ENCODE results near the gene RIC8B. TPM values are rescaled to one million over a fixed set of nuclear protein-coding genes. Genes with fewer than 3 reads are reported as not detected.
A peak's percentile ranks its signal among the peaks of the same experiment; 100 is the strongest.

RIC8B gene
- total and polyA plus RNA-seq, 7 experiments from 2014 or later = 8.0 to 21.1 (median 13.4) TPM

DNA sequence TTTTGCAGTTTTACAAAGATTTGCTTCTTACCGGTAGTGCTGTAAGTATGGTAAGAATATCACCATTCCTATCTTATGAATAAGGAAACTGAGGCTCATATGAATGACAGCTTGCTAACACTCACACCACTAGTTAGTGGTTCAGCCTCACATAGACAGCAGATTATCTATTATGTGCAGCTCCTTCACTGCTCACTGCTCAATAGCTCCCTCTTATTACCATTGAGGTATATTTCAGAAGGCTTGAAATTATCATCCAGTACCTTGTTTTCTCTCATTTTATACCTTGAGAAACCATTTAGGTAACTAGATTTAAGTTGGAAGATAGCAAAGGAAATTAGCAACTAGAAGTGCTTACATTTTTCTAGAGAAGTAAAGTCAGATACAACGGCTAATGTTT is 15.5 kb downstream of the RIC8B start:
- Histone ChIP-seq H3K27ac (ENCODE audit: low read depth, low read length) (no peak overlapping the region), H3K36me3 (ENCODE audit: control insufficient read depth in 2 of 3, insufficient read depth in 3 of 3, low read length in 3 of 3) (peaks cover 0 to 10% (median 0%) of the 10 kb centered on the region in 3 experiments), H3K4me1 (ENCODE audit: control insufficient read depth in 2 of 2, insufficient read depth in 2 of 2, low read length in 2 of 2) (no peaks in the 10 kb centered on the region), H3K9me3 (ENCODE audit: control insufficient read depth in 2 of 3, low read length in 3 of 3) (no peaks in the 10 kb centered on the region), H3K27me3 (ENCODE audit: control insufficient read depth in 2 of 2, insufficient read depth in 2 of 2, low read length in 2 of 2) (no peaks in the 10 kb centered on the region), H3K4me3 (ENCODE audit: low read length) (no peak overlapping the region)
- H3K9me3 Mint-ChIP-seq = peaks cover 0 to 2% (median 0%) of the 10 kb centered on the region in 11 donors
- ATAC-seq (no peak), DNase-seq (no peak)
- intact Hi-C loops (cut with micrococcal nuclease) = no loop called here
- H3K27ac Mint-ChIP-seq = no peak overlapping the region
- no peak overlapping the region for H3K4me3 Mint-ChIP-seq
- ChIA-PET POLR2A (interaction anchor here (1.1 kb wide), 1 partner anchor 53 kb away, joined by 3 read pairs; no protein-coding TSS in a partner anchor), CTCF (interaction anchor here (0.8 kb wide), 1 partner anchor 53 kb away, joined by 3 read pairs; no protein-coding TSS in a partner anchor)
- peaks cover 0 to 13% (median 5%) of the 10 kb centered on the region in 7 donors for H3K4me1 Mint-ChIP-seq
- peaks cover 20 to 59% (median 42%) of the 10 kb centered on the region in 5 donors for H3K36me3 Mint-ChIP-seq
- H3K27me3 Mint-ChIP-seq = no peaks in the 10 kb centered on the region

- H3K9me3 ChIP-seq (ENCODE audit: control insufficient read depth in 2 of 3, low read length in 3 of 3) = no peaks in the 10 kb centered on the region
- peaks cover 18 to 56% (median 38%) of the 10 kb centered on the region in 5 donors for H3K36me3 Mint-ChIP-seq
- H3K27ac Mint-ChIP-seq = no peak overlapping the region
- ATAC-seq (no peak), DNase-seq (no peak)
- H3K27me3 Mint-ChIP-seq = no peaks in the 10 kb centered on the region
- H3K4me1 Mint-ChIP-seq = peaks cover 0 to 13% (median 5%) of the 10 kb centered on the region in 7 donors
- no peaks in the 10 kb centered on the region for H3K4me1 ChIP-seq (ENCODE audit: control insufficient read depth in 2 of 2, insufficient read depth in 2 of 2, low read length in 2 of 2)
- H3K9me3 Mint-ChIP-seq = peaks cover 0 to 2% (median 0%) of the 10 kb centered on the region in 11 donors
- H3K36me3 ChIP-seq (ENCODE audit: control insufficient read depth in 2 of 3, insufficient read depth in 3 of 3, low read length in 3 of 3) = peaks cover 0 to 10% (median 0%) of the 10 kb centered on the region in 3 experiments
- no peak overlapping the region for H3K4me3 Mint-ChIP-seq
- intact Hi-C loops (cut with micrococcal nuclease) = no loop called here
- no peak overlapping the region for H3K27ac ChIP-seq (ENCODE audit: low read depth, low read length)
- ChIA-PET CTCF (no interaction called here), POLR2A (no interaction called here)
- H3K4me3 ChIP-seq (ENCODE audit: low read length) = no peak overlapping the region
- H3K27me3 ChIP-seq (ENCODE audit: control insufficient read depth in 2 of 2, insufficient read depth in 2 of 2, low read length in 2 of 2) = no peaks in the 10 kb centered on the region
Observed at GRCh38 chr12:106791531-106791930, 17.0 kb downstream of the RIC8B start.

GRCh38 chr12:106794369-106794768 is 19.9 kb downstream of the RIC8B start:
- POLR2A ChIA-PET = no interaction called here
- Histone ChIP-seq H3K4me3 (ENCODE audit: low read length) (no peak overlapping the region), H3K36me3 (ENCODE audit: control insufficient read depth in 2 of 3, insufficient read depth in 3 of 3, low read length in 3 of 3) (peaks cover 0 to 10% (median 0%) of the 10 kb centered on the region in 3 experiments), H3K27me3 (ENCODE audit: control insufficient read depth in 2 of 2, insufficient read depth in 2 of 2, low read length in 2 of 2) (no peaks in the 10 kb centered on the region), H3K4me1 (ENCODE audit: control insufficient read depth in 2 of 2, insufficient read depth in 2 of 2, low read length in 2 of 2) (no peaks in the 10 kb centered on the region), H3K27ac (ENCODE audit: low read depth, low read length) (no peak overlapping the region), H3K9me3 (ENCODE audit: control insufficient read depth in 2 of 3, low read length in 3 of 3) (no peaks in the 10 kb centered on the region)
- peaks cover 0 to 11% (median 0%) of the 10 kb centered on the region in 7 donors for H3K4me1 Mint-ChIP-seq
- no peak overlapping the region for H3K4me3 Mint-ChIP-seq
- no peaks in the 10 kb centered on the region for H3K9me3 Mint-ChIP-seq
- H3K27me3 Mint-ChIP-seq = no peaks in the 10 kb centered on the region
- DNase-seq (no peak), ATAC-seq (no peak)
- H3K36me3 Mint-ChIP-seq = peaks cover 9 to 56% (median 24%) of the 10 kb centered on the region in 5 donors
- intact Hi-C loops (cut with micrococcal nuclease) = no loop called here
- CTCF ChIA-PET = no interaction called here
- H3K27ac Mint-ChIP-seq = no peak overlapping the region

GRCh38 chr12:106801167-106801708 is 26.8 kb downstream of the RIC8B start:
- POLR2A ChIA-PET = no interaction called here
- H3K4me3 ChIP-seq (ENCODE audit: low read length) = no peak overlapping the region
- H3K36me3 ChIP-seq (ENCODE audit: control insufficient read depth in 2 of 3, insufficient read depth in 3 of 3, low read length in 3 of 3) = no peaks in the 10 kb centered on the region
- Mint-ChIP-seq H3K4me1 (peaks cover 0 to 10% (median 0%) of the 10 kb centered on the region in 7 donors), H3K36me3 (peaks cover 9 to 51% (median 17%) of the 10 kb centered on the region in 5 donors), H3K27ac (no peak overlapping the region), H3K27me3 (no peaks in the 10 kb centered on the region), H3K4me3 (no peak overlapping the region), H3K9me3 (no peaks in the 10 kb centered on the region)
- no peaks in the 10 kb centered on the region for H3K4me1 ChIP-seq (ENCODE audit: control insufficient read depth in 2 of 2, insufficient read depth in 2 of 2, low read length in 2 of 2)
- no peaks in the 10 kb centered on the region for H3K27me3 ChIP-seq (ENCODE audit: control insufficient read depth in 2 of 2, insufficient read depth in 2 of 2, low read length in 2 of 2)
- intact Hi-C loops (cut with micrococcal nuclease) = no loop called here
- ATAC-seq = no peak
- no peak for DNase-seq
- no peaks in the 10 kb centered on the region for H3K9me3 ChIP-seq (ENCODE audit: control insufficient read depth in 2 of 3, low read length in 3 of 3)
- CTCF ChIA-PET = no interaction called here
- no peak overlapping the region for H3K27ac ChIP-seq (ENCODE audit: low read depth, low read length)

DNA sequence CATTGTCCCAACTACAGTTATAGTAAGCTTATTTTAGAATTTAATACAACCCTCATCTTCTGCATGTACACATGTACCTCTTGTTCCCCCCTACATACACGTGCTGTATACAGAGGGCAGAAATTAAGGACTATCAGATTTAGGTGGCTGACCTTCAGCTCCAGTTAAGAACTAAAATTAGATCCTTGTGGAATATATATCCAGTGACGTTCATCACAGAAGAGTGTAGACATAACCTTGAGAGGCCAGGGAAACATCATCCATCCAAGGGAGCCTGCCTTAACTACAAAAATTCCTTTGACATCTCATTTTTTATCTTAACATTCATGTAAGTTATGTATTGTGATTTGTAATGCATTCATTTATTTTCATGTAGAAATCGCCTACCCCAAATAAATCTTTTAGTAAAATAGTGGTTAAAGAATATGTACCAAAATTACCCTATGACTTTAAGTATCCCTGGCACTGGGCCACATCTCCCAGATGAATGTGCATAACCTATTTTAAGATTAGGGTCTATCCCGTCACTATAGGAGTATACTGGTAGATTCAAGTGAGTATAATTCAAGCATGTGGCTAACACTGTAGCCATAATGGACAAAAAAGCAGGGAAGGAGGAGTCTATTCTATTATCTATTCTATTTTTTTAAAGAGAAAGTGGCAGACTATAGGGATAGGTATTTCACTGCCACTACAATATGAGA is 27.5 kb downstream of the RIC8B start:
- Histone ChIP-seq H3K36me3 (ENCODE audit: control insufficient read depth in 2 of 3, insufficient read depth in 3 of 3, low read length in 3 of 3) (no peaks in the 10 kb centered on the region), H3K27ac (ENCODE audit: low read depth, low read length) (no peak overlapping the region), H3K4me3 (ENCODE audit: low read length) (no peak overlapping the region), H3K4me1 (ENCODE audit: control insufficient read depth in 2 of 2, insufficient read depth in 2 of 2, low read length in 2 of 2) (no peaks in the 10 kb centered on the region), H3K27me3 (ENCODE audit: control insufficient read depth in 2 of 2, insufficient read depth in 2 of 2, low read length in 2 of 2) (no peaks in the 10 kb centered on the region), H3K9me3 (ENCODE audit: control insufficient read depth in 2 of 3, low read length in 3 of 3) (no peaks in the 10 kb centered on the region)
- peaks cover 9 to 51% (median 23%) of the 10 kb centered on the region in 5 donors for H3K36me3 Mint-ChIP-seq
- H3K27me3 Mint-ChIP-seq = no peaks in the 10 kb centered on the region
- no peak overlapping the region for H3K4me3 Mint-ChIP-seq
- DNase-seq (no peak), ATAC-seq (no peak)
- H3K4me1 Mint-ChIP-seq = peaks cover 0 to 10% (median 0%) of the 10 kb centered on the region in 7 donors
- no peak overlapping the region for H3K27ac Mint-ChIP-seq
- H3K9me3 Mint-ChIP-seq = no peaks in the 10 kb centered on the region
- CTCF ChIA-PET = no interaction called here
- POLR2A ChIA-PET = no interaction called here
- intact Hi-C loops (cut with micrococcal nuclease) = no loop called here

DNA sequence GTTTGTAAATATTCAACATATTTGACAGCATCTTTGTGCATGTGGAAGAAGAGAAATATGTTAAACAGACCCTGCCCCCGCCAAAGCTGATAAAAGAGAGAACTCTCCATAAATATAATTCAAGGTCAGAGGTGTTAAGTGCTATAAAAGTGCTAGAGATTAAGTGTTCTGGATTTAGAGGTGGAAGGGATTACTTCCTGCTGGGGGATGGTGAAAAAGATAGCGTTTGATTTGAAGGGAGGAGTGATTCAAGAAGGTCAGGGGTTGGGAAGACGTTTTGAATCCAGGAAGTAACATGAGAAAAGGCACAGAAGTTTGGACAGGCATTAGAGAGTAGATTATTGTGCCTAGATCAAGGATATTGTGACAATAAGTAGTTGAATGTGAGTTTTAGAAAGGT is 30.2 kb downstream of the RIC8B start:
- no peaks in the 10 kb centered on the region for H3K36me3 ChIP-seq (ENCODE audit: control insufficient read depth in 2 of 3, insufficient read depth in 3 of 3, low read length in 3 of 3)
- no peak overlapping the region for H3K4me3 ChIP-seq (ENCODE audit: low read length)
- CTCF ChIA-PET = no interaction called here
- peak overlapping the region in 1 of 9 donors; percentile 23 for H3K27ac Mint-ChIP-seq
- no peaks in the 10 kb centered on the region for H3K27me3 Mint-ChIP-seq
- ATAC-seq = no peak
- POLR2A ChIA-PET = no interaction called here
- H3K4me1 Mint-ChIP-seq = peaks cover 0 to 10% (median 0%) of the 10 kb centered on the region in 7 donors
- H3K4me1 ChIP-seq (ENCODE audit: control insufficient read depth in 2 of 2, insufficient read depth in 2 of 2, low read length in 2 of 2) = no peaks in the 10 kb centered on the region
- H3K36me3 Mint-ChIP-seq = peaks cover 9 to 39% (median 20%) of the 10 kb centered on the region in 5 donors
- no peaks in the 10 kb centered on the region for H3K9me3 Mint-ChIP-seq
- intact Hi-C loops (cut with micrococcal nuclease) = no loop called here
- H3K9me3 ChIP-seq (ENCODE audit: control insufficient read depth in 2 of 3, low read length in 3 of 3) = no peaks in the 10 kb centered on the region
- H3K27me3 ChIP-seq (ENCODE audit: control insufficient read depth in 2 of 2, insufficient read depth in 2 of 2, low read length in 2 of 2) = no peaks in the 10 kb centered on the region
- DNase-seq = no peak
- no peak overlapping the region for H3K4me3 Mint-ChIP-seq
- H3K27ac ChIP-seq (ENCODE audit: low read depth, low read length) = no peak overlapping the region

Measured in naive thymus-derived CD4-positive, alpha-beta T cell (primary cell).